Neuron (in vitro differentiated cells): ENCODE data around the gene UNC5C.
"Not testable (repeated sequence)": the region's sequence is repeated elsewhere in the genome, so short reads cannot be mapped to it uniquely, and the experiment has no call there.

Experiments used
- H2AFZ ChIP-seq: one replicate; pipeline ENCODE4 v1.6.1; 2013; ENCODE audit warnings: low read depth, mild to moderate bottlenecking, inconsistent platforms, low read length, moderate library complexity
- H3K27me3 ChIP-seq: one replicate; pipeline ENCODE4 v1.6.1; 2013; ENCODE audit warnings: low read length; ENCODE audit not compliant: insufficient read depth
- H3K36me3 ChIP-seq: one replicate; pipeline ENCODE4 v1.6.1; 2013; ENCODE audit warnings: low read length; ENCODE audit not compliant: insufficient read depth
- H3K4me1 ChIP-seq: one replicate; pipeline ENCODE4 v1.6.1; 2013; ENCODE audit warnings: low read length; ENCODE audit not compliant: insufficient read depth
- H3K4me3 ChIP-seq: 2 replicates; pipeline ENCODE4 v1.5.1; 2013; ENCODE audit warnings: mild to moderate bottlenecking, low read length, moderate library complexity
- H3K9me3 ChIP-seq: one replicate; pipeline ENCODE4 v1.6.1; 2013; ENCODE audit warnings: low read length

The UNC5C gene

GRCh38 chr4:95181243-95181995 is 367.4 kb downstream of the UNC5C start:
- no peak overlapping the region for H2AFZ ChIP-seq
- peak overlapping the region; percentile 1 for H3K4me3 ChIP-seq
- H3K36me3 ChIP-seq = peaks cover 9% of the 10 kb centered on the region

GRCh38 chr4:95180531-95181242 is 368.1 kb downstream of the UNC5C start:
- H3K4me1 ChIP-seq = peaks cover 28% of the 10 kb centered on the region
- H3K9me3 ChIP-seq = peaks cover 5% of the 10 kb centered on the region
- no peak overlapping the region for H2AFZ ChIP-seq
- peaks cover 9% of the 10 kb centered on the region for H3K36me3 ChIP-seq
- H3K4me3 ChIP-seq = no peak overlapping the region
- no peaks in the 10 kb centered on the region for H3K27me3 ChIP-seq

More at GRCh38 chr4:95181243-95181995, 367.4 kb downstream of the UNC5C start:
- Histone ChIP-seq H3K4me1 (peaks cover 28% of the 10 kb centered on the region), H3K27me3 (no peaks in the 10 kb centered on the region), H3K9me3 (peaks cover 5% of the 10 kb centered on the region)

DNA sequence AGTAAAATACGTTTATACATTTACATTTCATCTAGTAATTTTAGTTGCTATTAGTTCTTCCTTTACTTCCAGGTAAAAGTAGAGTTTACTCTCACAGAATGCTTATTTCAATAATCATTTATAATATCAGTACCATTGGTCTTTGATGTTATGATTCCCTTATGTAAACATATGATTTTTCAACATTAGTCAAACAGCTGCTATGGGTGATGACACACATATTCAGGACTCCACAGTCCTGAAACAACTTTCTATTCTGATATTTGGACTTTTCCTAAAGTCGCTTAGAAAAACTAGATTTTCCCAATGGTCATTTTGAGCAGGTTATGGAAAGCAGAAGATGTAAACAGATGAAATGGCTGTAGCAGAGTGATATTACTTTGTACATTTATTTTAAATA is 369.8 kb downstream of the UNC5C start:
- peaks cover 28% of the 10 kb centered on the region for H3K4me1 ChIP-seq
- peaks cover 5% of the 10 kb centered on the region for H3K9me3 ChIP-seq
- no peaks in the 10 kb centered on the region for H3K27me3 ChIP-seq
- peaks cover 6% of the 10 kb centered on the region for H3K36me3 ChIP-seq
- no peak overlapping the region for H2AFZ ChIP-seq
- H3K4me3 ChIP-seq = no peak overlapping the region

- H3K4me1 ChIP-seq, H3K9me3 ChIP-seq, H2AFZ ChIP-seq, H3K27me3 ChIP-seq, H3K4me3 ChIP-seq: not testable (repeated sequence)
- peaks cover 25% of the 10 kb centered on the region for H3K36me3 ChIP-seq
These were observed 377.4 kb downstream of the UNC5C start for GRCh38 chr4:95171377-95171776.

- no peaks in the 10 kb centered on the region for H3K4me1 ChIP-seq
- no peaks in the 10 kb centered on the region for H3K27me3 ChIP-seq
- no peak overlapping the region for H3K4me3 ChIP-seq
These were observed 378.6 kb downstream of the UNC5C start for GRCh38 chr4:95170176-95170575.

GRCh38 chr4:95167805-95168204 is 381.0 kb downstream of the UNC5C start:
- H3K4me1 ChIP-seq = no peaks in the 10 kb centered on the region
- no peaks in the 10 kb centered on the region for H3K27me3 ChIP-seq
- no peak overlapping the region for H3K4me3 ChIP-seq
- H3K36me3 ChIP-seq = peaks cover 44% of the 10 kb centered on the region
- peaks cover 5% of the 10 kb centered on the region for H3K9me3 ChIP-seq
- H2AFZ ChIP-seq = no peak overlapping the region

More at GRCh38 chr4:95170176-95170575, 378.6 kb downstream of the UNC5C start:
- peaks cover 25% of the 10 kb centered on the region for H3K36me3 ChIP-seq
- no peak overlapping the region for H2AFZ ChIP-seq
- H3K9me3 ChIP-seq = peaks cover 5% of the 10 kb centered on the region

GRCh38 chr4:95165926-95166524 is 382.7 kb downstream of the UNC5C start:
- no peak overlapping the region for H2AFZ ChIP-seq
- H3K27me3 ChIP-seq = no peaks in the 10 kb centered on the region
- peaks cover 5% of the 10 kb centered on the region for H3K9me3 ChIP-seq
- no peak overlapping the region for H3K4me3 ChIP-seq
- H3K36me3 ChIP-seq = peaks cover 55% of the 10 kb centered on the region
- H3K4me1 ChIP-seq = no peaks in the 10 kb centered on the region

DNA sequence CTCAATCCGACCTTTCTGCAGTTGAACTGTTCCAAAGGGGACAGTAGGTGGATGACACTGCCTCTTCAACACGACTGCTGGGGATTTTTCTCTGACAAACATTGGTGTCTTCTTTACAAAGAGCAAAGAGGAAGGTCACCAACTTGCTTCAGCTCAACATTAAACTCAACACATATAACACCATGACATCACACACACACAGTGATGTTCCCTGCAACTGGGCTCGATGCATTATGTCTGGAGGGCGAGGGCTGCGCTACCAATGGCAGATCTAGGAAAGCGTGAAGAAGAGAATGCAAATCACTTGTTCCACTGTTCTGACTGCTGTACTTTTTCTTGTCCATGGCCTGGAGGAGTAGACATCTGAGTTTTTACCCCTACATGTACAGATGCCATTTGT is 385.9 kb downstream of the UNC5C start:
- Histone ChIP-seq H3K9me3 (no peaks in the 10 kb centered on the region), H2AFZ (no peak overlapping the region), H3K36me3 (peaks cover 64% of the 10 kb centered on the region), H3K4me1 (peaks cover 2% of the 10 kb centered on the region), H3K4me3 (no peak overlapping the region), H3K27me3 (no peaks in the 10 kb centered on the region)

GRCh38 chr4:95161781-95162469 is 386.8 kb downstream of the UNC5C start:
- Histone ChIP-seq H2AFZ (no peak overlapping the region), H3K9me3 (no peaks in the 10 kb centered on the region), H3K27me3 (no peaks in the 10 kb centered on the region), H3K4me3 (no peak overlapping the region), H3K36me3 (peaks cover 57% of the 10 kb centered on the region), H3K4me1 (peaks cover 5% of the 10 kb centered on the region)

- Histone ChIP-seq H3K4me3 (no peak overlapping the region), H3K4me1 (peaks cover 5% of the 10 kb centered on the region), H3K36me3 (peaks cover 58% of the 10 kb centered on the region), H2AFZ (no peak overlapping the region), H3K27me3 (no peaks in the 10 kb centered on the region), H3K9me3 (no peaks in the 10 kb centered on the region)
These were observed 389.4 kb downstream of the UNC5C start for GRCh38 chr4:95159384-95159783.

DNA sequence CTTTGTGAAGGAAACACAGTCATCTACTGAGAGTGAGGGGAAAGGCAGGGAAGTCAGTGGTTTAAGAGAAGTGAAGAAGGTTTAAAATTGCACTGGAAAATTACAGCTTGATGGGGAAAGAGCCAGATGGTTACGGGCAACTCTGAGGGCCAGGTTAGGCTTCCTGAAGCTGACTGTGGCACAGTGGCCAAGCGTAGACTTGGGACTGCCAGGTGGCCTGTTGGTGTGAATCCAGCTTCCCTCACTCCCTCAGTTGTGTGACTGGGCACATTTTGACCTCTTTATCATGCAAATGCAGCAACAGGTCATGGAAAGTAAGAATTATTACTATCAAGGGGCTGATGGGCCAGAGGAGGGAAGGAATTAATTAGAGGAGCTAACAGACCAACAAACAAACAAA is 390.1 kb downstream of the UNC5C start:
- Histone ChIP-seq H3K4me3 (no peak overlapping the region), H2AFZ (no peak overlapping the region), H3K27me3 (no peaks in the 10 kb centered on the region), H3K4me1 (peaks cover 5% of the 10 kb centered on the region), H3K9me3 (no peaks in the 10 kb centered on the region), H3K36me3 (peaks cover 59% of the 10 kb centered on the region)

GRCh38 chr4:95158045-95158444 is 390.7 kb downstream of the UNC5C start:
- Histone ChIP-seq H3K27me3 (no peaks in the 10 kb centered on the region), H3K9me3 (no peaks in the 10 kb centered on the region), H2AFZ (no peak overlapping the region), H3K36me3 (peaks cover 59% of the 10 kb centered on the region), H3K4me3 (no peak overlapping the region), H3K4me1 (peaks cover 5% of the 10 kb centered on the region)

DNA sequence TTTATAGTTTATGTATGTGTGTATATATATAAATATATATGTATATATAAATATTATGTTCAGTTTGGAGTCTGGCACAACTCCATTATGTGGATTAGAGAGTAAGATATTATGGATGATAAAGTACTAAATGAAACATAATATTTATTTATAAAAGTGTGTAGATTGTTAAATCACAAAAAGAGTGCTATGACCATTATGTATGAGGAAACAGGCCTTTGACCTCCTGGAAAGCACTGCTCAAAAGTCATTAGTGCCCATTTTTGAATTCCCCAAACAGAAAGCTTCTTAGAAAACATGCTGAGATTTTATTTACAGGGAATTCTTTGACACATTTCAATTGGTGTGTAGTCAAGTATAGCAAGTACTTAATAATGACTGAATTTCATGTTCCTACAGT is 391.2 kb downstream of the UNC5C start:
- Histone ChIP-seq H2AFZ (no peak overlapping the region), H3K27me3 (no peaks in the 10 kb centered on the region), H3K9me3 (no peaks in the 10 kb centered on the region), H3K4me1 (peaks cover 5% of the 10 kb centered on the region), H3K36me3 (peaks cover 59% of the 10 kb centered on the region), H3K4me3 (no peak overlapping the region)
